Liver (tissue), 2 donors: ENCODE results near the gene ZNF593.

Experiments
- CTCF ChIP-seq: fragments of 150-350 bp; IDR thresholded peaks from 2 replicates; pipeline ENCODE4 v1.5.1; 2017; ENCODE audit warnings: improper control_type of control experiment, low read depth, low read length; ENCODE audit not compliant: missing input control
- FOXA1 ChIP-seq: IDR thresholded peaks from 2 replicates; pipeline ENCODE4 v1.6.1; 2016; ENCODE audit warnings: antibody characterized with exemption
- REST ChIP-seq: IDR thresholded peaks from 2 replicates; pipeline ENCODE4 v1.6.1; 2016; ENCODE audit warnings: antibody characterized with exemption, mild to moderate bottlenecking
- donor health status: healthy.

GRCh38 chr1:26187882-26188281 is 18.2 kb downstream of the ZNF593 start:
- TF ChIP-seq REST (no peak), CTCF (no peak), FOXA1 (no peak)
